GM23248 (cell line): ENCODE measurements around the gene ERI2.

ENCODE experiments used
- EZH2 ChIP-seq: fragments of 200-600 bp; sonication (generic); IDR thresholded peaks from 2 replicates; pipeline ENCODE4 v1.6.1; 2018; ENCODE audit warnings: antibody characterized with exemption, mild to moderate bottlenecking; ENCODE audit not compliant: insufficient read depth, poor library complexity, severe bottlenecking
- EZH2phosphoT487 ChIP-seq: fragments of 200-600 bp; sonication (generic); IDR thresholded peaks from 2 replicates; pipeline ENCODE4 v1.6.1; 2018; ENCODE audit warnings: antibody characterized with exemption, moderate library complexity, mild to moderate bottlenecking, low read depth; ENCODE audit not compliant: insufficient read depth

DNA sequence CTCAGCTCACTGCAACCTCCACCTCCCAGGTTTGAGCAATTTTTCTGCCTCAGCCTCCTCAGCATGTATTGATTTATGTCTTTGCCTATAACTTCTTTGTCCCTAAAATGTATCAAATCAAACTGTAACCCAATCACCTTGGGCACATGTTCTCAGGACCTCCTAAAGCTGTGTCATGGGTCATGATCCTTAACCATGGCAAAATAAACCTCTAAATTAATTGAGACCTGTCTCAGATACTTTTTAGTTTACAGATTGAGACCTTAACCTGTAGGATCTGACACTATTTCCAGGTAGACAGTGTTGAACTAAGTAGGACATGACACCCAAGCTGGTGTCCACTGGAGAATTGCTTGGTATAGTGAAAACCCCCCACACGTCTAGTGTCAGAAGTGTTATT, 45.1 kb downstream of the ERI2 start:
- TF ChIP-seq EZH2 (no peak), EZH2phosphoT487 (no peak)
